COR-L47 (cell line): ENCODE results near the gene NACAD.
"Not testable (repeated sequence)": the region's sequence is repeated elsewhere in the genome, so short reads cannot be mapped to it uniquely, and the experiment has no call there.

Experiments used
- DNase-seq: peaks from one replicate; lab custom pipeline; 2025; lab: John Stamatoyannopoulos, UW

Gene NACAD

DNA sequence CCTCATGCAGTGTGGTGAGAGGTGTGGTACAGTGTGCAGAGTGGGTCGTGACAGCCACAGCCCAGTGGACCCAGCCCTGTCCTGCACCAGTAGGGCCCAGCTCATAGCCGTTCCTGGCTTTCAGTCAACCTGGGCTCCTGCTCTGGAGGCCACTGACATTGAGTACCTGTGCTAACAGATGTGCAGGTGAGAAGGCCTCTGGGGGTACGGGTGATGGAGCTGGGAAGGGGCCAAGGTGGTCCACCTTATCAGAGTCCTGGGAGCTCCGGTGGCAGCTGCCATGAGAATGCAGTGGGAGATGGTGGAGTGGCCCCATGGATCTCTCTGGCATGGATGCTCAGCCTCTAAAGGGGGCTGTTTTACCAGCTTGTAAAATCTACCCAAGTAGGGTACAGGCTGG, 28.8 kb upstream of the NACAD start:
- no peak for DNase-seq

DNA sequence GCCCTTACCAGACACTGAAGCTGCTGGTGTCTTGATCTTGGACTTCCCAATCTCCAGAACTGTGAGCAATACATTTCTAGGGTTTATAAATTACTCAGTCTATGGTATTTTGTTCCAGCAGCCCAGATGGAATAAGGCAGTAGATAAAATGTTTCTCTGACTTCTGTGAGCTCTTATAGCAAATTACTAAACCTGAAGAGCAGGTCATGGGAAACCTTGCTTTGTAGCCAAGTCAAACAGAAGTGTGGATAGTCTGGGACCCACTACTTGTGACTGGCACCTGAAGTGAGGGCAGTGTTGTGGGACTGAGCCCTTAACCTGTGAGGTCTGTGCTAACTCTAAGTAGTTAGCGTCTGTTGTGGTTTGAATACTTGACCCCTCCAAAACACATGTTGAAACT, 27.3 kb upstream of the NACAD start:
- DNase-seq, result no peak

DNA sequence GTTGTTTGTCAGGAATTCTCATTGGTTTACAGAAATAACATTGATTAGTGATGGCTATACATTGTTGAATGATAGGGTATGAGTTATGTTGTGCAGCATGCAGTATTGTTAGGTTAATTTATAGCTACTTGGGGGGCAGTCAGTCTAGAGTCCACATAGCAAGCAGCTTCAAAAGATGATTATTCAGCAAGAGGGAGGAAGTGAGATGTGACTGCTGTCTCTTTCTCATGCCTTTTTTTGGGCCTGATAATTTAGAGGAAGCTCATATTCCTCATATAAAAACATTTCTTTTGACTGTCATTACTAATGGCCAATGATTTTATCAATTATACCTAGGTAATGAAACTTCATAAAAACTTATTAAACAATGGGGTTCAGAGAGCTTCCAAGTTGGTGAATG, 26.2 kb upstream of the NACAD start:
- DNase-seq, result no peak

DNA sequence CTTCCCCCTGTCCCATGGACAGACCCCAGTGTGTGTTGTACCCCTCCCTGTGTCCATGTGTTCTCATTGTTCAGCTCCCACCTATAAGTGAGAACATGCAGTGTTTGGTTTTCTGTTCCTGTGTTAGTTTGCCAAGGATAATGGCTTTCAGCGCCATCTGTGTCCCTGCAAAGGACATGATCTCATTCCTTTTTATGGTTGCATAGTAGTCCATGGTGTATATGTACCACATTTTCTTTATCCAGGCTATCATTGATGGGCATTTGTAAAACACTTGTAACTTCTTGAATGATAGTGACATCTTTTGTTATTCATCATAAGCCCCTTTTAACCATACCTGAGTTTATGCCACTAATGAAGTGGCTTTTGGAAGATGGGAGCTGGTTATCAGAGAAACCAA, 25.5 kb upstream of the NACAD start:
- not testable (repeated sequence) for DNase-seq

DNA sequence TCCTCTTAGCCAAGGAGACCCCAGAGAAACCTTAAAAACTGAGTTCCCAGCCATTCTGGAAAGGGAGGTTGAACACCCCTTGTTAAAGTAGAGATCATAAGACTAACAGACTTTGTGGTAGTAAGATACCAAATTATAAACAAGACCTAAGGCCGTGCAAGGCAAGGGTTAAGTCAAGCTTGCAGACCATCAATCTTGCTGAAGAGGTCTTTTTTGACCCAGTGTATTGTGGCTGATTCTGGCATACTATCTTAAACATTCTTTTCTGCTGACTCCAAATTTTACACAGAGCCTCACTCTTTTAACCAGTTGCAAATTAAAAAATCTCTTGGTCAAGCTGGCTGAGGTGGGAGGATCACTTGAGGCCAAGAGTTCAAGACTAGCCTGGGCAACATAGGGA, 23.9 kb upstream of the NACAD start:
- DNase-seq, result no peak

DNA sequence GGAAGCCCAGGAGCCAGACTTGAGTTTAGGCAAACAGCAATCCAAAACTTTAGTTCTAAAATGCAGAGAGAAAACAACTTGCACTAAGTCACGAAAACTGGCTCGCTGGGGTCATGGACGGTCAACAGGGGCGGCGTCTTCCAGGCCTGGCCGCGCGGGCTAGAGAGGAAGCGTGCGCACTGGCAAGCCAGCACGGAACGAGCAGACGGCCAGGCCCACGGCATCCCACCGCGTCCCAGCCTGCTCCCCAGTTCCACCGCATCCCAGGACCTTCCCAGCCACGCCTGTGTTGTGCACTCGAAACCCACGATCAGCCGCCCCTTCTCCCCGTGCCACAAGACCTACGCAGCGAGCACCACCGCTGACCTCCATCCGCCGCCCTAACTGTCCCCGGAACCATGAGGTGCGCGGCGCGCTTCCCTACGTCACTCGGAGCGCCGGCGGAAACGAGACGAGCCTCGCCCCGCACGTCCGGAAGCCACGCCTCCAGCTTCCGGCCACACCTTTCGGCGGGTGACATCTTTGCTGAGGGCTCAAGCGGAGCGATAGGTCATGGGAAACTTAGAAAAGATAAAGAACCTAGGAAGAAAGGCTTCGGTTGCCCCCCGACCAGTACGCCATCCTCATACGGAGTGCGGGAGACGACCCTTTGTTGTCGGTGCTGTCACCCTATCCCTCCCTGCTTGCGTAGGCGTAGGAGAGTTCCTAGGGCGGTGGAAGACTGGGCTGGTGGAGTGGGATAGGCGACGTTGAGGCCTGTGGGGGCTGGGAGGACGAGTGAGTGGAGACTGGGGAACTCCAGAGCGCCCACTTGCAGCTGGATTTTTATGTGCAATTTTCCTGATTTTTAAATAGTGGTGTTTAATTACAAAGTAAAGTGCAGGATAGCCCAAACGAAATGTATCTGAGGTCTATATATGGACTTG, 22.8 kb upstream of the NACAD start, which contains the start of gene TBRG4:
TBRG4 (minus strand) TSS at position 400 of the 926 bp plus-strand sequence. CDS start 2,460 bp downstream, outside the sequence.
- peak; percentile 91 for DNase-seq

DNA sequence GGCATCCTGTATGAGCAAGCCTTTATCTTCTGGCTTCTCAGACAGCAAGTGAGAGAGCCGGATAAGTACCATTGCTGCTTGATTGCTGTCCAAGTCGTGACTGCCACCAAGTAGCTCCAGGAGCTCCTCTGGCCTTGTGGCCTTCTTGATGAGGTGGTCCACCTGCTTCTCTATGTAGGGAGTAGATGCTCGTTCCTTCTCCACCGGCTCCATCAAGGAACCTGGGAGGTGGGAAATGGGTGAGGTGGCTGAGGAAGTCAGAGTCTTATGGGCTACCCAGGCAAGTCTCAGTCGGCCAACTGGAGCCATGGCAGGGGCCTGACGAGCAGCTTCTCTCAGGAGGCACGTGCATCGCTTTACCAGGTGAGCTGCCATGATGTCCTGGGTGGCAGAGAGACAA, 20.1 kb upstream of the NACAD start:
- no peak for DNase-seq

DNA sequence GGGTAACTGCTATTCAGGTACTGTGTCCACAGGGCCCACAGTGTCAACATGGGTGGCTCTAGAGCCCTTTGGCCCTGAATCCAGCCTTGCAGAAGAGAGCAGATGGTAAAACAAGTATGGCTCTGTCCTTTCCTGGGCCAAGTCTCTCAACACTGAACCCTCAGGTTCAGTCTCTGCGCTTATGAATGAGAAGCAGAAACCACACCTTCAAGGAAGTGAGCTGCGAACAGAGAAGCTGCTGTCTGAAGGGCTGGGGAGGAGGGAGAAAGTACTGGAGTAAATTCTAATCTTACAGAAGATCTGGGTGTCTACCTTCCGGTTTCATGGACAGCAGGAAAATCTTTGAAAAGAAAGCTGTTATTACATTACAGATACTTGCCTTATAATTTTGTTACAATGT, 18.6 kb upstream of the NACAD start:
- DNase-seq, result no peak

DNA sequence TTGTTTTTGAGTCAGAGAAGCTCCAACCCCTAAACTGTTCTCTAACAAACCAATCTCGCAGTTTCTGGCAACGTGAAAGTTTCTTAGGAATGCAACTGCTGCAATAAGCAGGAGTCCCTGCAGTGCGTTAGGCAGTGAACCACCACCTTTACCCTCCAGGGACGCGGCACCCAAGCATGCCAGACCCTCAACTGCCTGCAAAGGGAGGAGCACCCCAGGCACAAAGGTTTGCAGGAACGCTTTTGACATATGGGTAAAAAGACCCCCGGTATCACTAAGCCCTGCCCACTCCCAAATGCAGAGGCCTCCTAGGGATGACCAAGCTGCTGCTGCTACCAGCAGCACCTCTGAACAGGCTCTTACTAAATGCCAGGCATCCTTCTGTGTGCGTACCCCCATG, 18.1 kb upstream of the NACAD start:
- no peak for DNase-seq

DNA sequence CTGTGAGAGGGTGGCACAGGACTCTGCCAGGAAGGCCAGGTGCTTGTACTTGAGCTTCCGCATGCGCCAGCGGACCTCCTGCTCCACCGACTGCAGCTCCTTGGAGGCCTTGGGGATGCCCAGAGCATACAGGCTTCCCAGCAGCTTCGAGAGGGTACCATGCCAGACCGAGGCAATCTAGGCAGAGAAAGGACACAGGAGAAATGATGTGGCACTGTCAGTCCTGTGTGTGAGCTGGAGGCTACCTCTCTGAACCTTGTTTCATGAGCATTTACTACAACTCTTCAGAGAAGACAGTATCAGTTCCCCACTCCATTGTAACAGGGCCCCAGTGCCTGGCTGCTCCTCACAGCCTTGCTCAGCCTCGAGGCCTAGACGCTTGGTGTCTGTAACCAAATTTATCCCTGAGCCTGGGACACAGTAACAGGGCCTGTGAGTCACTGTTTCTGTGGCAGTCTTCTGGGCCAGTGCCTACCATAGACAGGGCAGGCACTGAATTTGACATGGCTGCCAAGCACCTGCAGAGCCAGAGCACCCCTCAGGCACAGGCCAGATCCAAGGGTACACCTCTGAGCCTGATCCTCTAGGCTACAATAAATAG, 16.9 kb upstream of the NACAD start:
- no peak for DNase-seq

DNA sequence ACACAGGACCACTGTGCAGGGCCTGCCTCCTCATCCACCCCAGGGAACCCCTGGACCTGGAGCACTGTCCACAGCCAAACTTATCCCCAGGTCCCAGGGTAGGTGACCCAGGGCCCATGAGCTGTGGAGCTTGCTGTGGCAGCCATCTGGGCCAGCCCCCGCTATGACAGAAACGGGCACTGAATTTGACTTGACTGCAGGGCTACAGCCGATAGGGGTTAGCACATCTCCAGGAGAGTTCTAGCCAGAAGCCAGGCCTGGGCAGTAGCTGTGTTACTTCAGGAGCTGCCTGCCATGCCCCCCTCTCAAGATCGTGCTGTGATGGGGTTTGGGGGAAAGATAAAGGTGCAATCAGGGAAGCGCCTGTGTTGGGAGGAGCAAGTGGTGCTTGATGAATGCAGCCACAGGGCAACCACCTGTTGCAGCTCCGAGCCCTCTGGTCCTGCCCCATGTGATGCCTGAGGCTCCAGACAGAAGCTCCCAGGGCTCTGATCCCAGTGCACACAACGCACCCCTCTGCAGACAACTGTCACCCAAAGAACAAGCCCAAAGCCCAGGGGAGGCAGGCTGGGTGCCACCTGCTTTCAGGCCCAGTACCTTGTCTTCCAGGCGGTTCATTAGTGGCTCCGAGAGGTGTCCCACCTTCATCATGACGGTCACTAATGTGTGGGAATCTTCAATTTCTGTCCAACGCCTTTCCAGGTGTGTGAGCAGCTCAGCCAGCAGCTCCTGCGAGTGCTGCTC, 16.2 kb upstream of the NACAD start:
- no peak for DNase-seq

DNA sequence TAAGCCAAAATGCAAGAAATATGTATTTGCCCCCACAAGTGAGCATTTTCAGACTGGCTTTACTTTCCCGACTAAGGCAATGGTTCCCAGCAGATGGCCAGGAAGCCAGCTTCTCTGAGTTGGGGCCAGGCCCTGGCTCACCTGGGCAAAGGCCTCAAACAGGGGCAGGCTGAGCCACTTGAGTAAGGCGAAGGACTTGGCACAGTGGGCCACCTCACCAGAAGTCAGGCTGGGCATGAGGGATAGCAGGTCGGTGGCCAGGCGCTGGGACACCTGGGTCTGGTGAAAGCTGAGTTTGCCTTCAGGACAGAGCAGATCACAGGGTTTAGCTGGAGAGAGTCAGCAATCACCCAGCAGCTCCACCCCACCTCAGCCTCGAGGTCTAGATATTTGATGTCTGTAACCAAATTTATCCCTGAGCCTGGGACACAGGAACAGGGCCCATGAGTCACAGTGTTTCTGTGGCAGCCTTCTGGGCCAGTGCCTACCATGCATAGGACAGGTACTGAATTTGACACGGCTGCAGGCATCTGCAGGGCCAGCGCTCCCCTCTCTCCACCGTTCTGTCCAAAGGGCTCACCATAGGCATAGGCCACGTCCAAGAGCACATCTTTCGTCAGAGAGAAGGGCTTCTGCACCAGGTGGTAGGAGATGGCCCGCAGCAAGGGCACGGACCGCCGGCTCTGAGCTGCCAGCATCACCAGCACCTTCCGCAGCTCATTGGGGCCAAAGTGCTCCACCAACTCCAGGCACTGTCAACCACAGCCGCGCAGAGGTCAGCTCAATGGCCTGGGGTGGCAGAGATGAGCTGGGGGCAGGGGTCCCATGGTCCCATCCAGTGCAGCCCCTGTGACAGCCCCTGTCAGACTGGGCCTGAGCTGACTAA, 15.4 kb upstream of the NACAD start:
- no peak for DNase-seq

DNA sequence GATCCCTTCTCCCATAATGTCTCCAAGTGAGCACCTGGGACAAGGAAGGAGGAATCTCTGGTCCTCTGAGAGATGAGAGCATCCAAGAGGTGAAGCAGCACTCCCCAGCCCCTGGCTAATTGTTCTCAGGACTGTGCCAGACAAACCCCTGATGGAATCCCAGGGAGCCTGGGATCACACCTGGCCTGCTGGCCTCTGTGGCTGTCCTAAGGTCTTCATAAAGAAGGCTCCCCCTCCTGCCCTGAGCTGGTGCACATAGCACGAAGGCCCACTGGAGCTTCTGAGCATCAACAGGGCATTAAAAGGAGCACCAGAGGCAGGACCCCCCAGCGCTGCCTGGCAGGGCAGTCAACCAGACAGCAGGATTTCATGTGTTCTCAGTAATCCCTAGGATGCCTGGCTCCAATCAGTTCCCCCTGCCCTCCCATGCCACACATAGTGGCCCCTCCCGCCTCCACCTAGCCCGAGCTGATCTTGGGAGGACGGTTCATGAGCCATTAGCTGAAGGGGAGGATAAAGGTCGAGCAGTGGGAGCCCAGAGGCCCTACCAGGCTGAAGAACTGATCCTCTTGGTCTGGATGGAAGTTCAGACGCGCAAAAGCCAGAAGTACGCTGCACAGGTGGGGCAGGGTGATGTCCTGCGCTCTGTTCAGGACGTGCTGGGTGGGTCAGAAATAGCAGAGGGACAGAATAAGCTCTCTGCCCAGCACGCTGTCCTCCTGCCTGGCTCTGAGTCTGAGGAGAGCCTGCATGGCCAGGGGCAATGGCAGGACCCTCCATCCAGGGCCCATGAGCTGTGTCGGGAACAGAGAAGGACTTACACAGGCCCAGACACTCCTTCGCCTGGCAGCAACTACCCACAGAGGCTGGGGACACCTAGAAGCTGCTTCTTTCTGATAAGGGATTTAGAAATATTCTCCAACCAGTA, 14.3 kb upstream of the NACAD start:
- no peak for DNase-seq

DNA sequence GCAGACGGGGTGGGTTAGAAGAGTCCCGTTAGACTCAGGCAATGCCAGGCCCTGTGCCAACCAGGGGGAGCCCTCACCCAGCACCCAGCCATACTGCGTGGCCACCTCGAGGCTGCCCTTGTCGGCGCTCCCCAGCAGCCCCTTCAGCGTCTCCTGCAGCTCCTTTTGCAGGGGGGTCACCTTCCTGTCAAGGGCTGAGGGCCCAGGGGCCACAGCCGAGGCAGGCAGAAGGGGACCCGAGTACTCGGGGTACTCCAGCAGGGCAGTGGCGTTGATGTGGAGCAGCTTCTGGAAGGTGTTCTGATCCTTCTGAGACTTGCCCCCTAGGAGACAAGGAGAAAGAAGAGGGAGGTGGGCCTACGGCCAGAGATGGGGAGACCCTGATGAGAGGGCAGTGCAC, 13.0 kb upstream of the NACAD start:
- DNase-seq, result no peak

DNA sequence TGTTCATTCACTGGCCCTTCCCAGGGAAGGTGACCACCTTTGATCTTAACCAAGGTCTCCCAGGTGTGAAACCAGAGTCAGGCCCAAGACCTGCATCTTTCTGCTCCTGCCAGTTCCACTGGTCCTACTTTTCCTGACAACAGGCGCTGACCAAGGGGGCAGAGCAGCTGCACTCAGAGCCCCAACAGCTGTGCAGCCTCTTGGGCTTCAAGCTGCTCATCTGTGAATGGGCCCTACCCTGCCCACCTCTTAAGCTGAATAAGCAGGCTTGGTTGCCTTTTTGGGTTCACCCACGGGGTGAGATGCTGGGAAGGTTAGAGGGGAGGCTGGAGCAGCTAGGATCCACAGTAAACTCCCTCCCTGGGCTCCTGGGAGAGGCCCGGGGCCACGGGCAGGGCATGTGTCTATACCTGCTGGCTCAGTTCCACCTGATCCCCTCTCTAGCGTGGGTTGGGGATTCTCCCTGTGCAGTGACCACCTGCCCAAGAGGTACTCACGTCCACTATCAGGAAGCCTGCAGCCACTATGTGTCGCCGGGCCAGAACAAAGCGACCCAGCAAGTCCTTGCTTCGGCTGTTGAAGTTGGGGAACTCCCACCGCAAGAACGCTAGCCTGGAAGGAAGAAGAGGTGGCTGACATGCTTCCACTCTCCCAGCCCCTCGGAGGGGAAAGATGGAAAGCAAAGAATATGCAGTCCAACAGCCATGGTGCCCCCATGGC, 12.2 kb upstream of the NACAD start:
- DNase-seq, result no peak

DNA sequence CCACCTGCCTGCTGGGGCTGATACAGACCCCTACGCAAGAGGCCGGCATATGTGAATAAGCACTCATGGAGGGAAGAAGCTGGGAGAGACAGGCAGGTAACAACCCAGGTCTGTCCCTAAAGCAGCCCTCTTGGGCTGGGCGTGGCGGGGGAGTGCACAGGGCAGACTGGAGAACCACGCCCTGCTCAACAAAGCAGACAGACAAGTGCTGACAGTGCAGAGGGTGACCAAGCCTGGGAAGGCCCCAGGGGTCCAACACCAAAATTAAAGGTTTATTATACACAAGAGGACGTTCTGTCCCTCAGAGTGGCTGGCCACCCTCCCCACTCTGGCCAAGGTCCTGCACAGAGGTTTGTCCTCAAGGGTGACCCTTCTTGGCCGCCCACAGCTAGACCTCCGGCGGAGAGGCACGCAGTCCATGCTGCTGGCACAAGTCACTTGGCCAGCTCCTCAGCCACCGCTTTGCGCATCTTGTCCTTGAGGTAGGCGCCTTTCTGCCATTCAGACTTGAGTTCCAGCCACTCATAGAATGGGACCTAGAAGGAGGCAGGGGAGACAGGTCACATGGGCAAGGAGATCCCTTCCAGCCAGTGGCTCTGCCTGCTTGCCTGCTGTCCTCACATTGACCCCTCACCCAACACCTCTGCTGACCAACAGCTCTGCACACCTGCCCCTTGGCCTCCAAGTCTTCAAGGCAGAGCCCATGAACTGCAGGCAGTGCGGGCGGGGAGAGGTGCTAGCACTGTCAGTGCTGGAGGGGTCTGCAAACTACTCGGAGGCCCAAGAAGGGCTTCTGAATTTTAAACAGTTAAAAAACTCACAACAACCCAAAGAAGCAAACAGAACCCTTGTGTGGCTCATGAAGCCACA, 11.4 kb upstream of the NACAD start:
- no peak for DNase-seq

DNA sequence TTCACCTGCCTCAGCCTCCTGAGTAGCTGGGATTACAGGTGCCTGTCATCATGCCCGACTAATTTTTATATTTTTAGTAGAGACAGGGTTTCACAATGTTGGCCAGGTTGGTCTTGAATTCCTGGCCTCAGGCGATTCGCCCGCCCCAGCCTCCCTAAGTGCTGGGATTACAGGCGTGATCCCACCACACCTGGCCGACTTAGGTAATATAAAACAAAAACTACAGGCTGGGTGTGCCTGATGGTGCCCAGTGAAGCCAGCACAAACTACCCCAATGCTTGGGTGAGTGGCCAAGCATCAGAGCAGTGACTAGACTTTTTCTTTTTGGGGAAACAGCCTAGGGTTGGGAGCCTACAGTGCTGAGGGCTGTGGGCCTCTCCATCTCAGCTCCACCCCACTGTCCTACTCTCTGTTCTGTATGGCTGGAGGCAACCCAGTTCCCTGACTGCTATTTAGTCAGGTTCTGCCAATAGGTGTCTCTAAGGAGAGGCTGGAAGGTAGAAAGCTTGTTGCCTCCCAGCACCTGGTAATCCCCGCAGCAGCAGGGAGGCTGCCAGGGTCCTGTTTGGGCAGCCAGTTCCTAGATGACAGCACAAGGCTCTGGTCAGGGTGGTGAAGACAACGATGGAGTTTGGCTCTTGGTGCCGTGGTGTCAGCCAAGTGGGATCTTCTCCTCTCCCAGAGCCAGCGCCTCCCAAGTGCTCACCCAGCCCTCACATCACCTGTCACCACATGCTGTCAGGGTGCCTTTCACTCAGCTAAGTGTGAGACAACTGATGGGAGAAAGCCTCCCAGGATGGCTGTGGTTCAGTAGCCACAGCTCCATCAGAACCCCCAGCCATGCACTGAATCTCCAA, 10.4 kb upstream of the NACAD start:
- no peak for DNase-seq

DNA sequence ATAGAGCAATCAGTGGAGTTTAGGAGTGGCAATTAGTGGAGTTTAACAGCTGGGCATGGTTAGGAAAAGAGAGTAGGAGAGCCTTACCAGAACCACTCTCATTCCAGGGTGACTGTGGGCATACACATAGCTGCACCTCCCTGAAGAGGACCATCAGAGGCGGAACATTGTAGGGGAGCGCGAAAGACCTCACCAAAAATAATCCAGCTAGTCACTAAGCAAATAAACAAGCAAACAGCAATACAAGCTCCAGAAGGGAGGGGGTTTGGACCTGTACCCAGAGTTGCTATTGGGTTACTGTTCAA, 4.1 kb upstream of the NACAD start:
- no peak for DNase-seq
